ENCODE results near the gene UBE2I.

GRCh38 chr16:1291576-1291974 is 17.9 kb upstream of the UBE2I start:
- TF ChIP-seq CTCF (IDR thresholded peaks at IDR 0.05; ENCODE audit: low read depth, low read length) = no peak
- no peak for TF ChIP-seq EZH2phosphoT487 (IDR thresholded peaks at IDR 0.05; ENCODE audit: low read depth)
